ENCODE data around the gene ARL6IP4. TPM values are rescaled to one million over a fixed set of nuclear protein-coding genes. Genes with fewer than 3 reads are reported as not detected.

Gene ARL6IP4
- polyA plus RNA-seq, 4 donors, result 152 to 209 (median 170) TPM

GRCh38 chr12:122977655-122978392 lies 2.7 kb upstream of the ARL6IP4 start:
- DNase-seq (ENCODE audit: low read depth in 4 of 4, low spot score in 3 of 4), result no peak

- no peak for DNase-seq (ENCODE audit: low read depth in 4 of 4, low spot score in 3 of 4)
These were observed 1.9 kb upstream of the ARL6IP4 start for GRCh38 chr12:122978507-122978955.

GRCh38 chr12:122979001-122979907 lies 1.2 kb upstream of the ARL6IP4 start:
- DNase-seq (ENCODE audit: low read depth in 4 of 4, low spot score in 3 of 4), result no peak

DNA sequence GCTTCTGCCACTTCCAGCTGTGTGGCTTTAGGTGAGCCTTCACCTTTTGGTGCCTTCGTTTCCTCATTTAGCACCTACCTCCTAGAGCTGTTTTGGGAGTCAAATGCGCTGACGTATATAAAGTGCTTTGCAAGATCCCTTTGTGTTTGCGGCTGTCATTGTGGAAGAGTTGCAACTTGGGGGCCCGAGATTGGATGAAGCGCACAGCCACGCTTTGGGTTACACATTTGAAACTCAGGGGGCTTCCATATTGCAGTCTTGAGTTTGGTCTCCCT lies 636 bp upstream of the ARL6IP4 start:
- no peak for DNase-seq (ENCODE audit: low read depth in 4 of 4, low spot score in 3 of 4)

DNA sequence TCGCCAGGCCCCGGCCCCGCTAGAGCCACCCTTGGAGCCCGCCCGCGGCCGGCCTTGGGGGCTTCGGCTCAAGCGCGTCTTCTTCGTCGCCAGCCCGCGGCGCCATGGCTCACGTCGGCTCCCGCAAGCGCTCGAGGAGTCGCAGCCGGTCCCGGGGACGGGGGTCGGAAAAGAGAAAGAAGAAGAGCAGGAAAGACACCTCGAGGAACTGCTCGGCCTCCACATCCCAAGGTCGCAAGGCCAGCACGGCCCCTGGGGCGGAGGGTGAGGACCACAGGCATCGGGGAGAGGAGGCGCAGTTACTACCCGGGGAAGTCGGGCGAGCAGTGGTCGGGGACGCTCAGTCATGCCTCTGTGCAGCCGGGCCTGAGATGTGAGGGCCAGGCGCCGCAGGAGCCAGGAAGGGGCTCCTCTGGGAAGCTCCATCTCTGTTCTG lies 573 bp downstream of the ARL6IP4 start:
- no peak for DNase-seq (ENCODE audit: low read depth in 4 of 4, low spot score in 3 of 4)

DNA sequence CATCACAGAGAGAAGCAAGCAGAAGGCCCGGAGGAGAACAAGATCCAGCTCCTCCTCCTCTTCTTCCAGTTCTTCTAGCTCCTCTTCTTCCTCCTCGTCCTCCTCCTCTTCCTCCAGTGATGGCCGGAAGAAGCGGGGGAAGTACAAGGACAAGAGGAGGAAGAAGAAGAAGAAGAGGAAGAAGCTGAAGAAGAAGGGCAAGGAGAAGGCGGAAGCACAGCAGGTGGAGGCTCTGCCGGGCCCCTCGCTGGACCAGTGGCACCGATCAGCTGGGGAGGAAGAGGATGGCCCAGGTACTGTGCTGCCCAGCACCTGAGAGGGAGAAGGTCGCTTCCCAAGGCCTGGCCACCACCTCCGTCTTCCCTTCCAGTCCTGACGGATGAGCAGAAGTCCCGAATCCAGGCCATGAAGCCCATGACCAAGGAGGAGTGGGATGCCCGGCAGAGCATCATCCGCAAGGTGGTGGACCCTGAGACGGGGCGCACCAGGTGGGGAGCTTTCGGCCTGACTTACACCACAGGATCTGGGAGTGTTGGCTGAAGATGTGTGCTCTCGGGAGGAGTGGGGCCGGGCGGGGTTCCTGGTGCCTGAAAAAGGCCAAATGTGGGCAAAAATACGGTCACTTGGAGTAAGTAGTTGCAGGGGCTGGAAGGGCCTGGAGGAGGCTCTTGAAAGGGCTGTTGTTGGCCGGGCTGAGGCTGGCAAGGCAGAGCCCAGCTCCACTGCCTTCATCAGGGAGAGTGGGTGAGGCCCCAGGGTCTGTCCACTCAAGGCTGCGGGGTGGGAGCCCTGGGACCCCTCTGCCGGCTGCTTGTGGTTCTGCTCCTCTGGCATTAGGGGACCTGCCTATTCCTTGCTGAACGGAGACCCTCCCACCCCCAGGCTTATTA lies 1.4 kb downstream of the ARL6IP4 start:
- no peak for DNase-seq (ENCODE audit: low read depth in 4 of 4, low spot score in 3 of 4)

- DNase-seq (ENCODE audit: low read depth in 4 of 4, low spot score in 3 of 4), result no peak
These were observed 2.0 kb downstream of the ARL6IP4 start for GRCh38 chr12:122982477-122982815.

GRCh38 chr12:122982963-122983788 lies 2.7 kb downstream of the ARL6IP4 start:
- DNase-seq (ENCODE audit: low read depth in 4 of 4, low spot score in 3 of 4), result no peak

GRCh38 chr12:122983789-122984515 lies 3.5 kb downstream of the ARL6IP4 start:
- DNase-seq (ENCODE audit: low read depth in 4 of 4, low spot score in 3 of 4), result no peak

DNA sequence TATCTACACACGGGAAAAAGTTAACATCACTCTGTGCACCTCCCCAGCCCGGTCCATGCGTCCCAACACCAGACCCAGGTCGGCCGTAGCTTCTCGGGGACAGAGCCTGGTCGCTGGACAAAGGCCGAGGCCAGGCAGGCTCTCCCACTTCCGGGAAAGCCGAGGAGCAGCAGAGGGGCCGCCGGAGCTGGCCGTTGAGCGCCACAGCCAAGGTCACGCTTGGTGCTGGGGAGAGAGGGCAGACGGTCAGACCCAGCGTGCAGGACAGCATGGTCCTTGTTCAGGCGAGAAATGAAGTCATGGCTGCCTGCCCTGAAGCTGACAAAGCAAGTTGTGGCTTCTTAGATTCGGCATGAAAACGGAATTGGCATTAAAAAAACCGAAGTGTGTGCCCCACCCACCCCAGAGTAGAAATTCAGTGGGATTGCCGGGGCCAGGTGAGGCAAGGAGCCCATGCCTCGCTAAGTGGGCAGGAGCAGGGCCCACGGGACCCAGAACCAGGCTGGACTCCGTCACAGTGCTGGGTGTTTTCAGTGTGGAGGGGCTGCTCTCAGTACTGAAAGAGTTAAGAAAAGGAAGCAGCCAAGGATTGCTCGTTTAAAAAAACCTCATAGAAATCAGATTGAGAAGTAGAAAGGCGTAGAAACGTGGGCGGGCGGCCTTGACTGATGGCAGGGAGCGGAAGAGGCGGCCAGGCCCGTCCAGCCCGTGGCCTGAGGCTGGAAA lies 4.3 kb downstream of the ARL6IP4 start:
- no peak for DNase-seq (ENCODE audit: low read depth in 4 of 4, low spot score in 3 of 4)

- no peak for DNase-seq (ENCODE audit: low read depth in 4 of 4, low spot score in 3 of 4)
These were observed 5.1 kb downstream of the ARL6IP4 start for GRCh38 chr12:122985338-122986257.

DNA sequence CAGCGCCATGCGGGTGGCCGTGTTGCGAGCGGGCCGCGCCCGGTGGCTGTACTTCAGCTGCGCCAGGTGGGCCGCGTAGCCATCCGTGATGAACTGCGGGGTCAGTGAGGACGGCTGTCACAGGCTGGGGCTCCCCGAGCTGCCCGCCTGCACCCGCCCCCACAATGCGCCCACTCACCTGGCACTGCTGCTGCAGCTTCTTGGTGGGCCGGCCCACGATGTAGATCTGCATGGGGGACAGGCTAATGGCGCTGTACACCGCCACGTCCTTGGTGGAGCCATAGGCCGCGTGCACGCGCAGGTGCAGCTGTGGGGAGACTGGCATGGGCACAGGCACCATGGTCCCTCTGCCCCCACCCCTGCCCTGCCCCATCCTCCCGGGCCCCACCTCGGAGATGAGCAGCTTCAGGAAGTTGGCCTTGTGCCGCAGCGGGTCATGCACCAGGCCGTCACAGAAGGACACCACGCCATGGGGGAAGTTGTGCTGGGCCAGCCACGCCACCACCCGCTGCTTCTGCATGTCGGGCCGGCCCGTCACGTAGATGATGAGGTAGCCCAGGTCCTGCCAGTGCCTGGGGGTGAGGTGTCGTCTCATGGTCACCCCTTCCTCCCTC lies 5.9 kb downstream of the ARL6IP4 start:
- no peak for DNase-seq (ENCODE audit: low read depth in 4 of 4, low spot score in 3 of 4)

GRCh38 chr12:122987086-122987951 lies 6.8 kb downstream of the ARL6IP4 start:
- DNase-seq (ENCODE audit: low read depth in 4 of 4, low spot score in 3 of 4), result no peak

GRCh38 chr12:122988036-122988435 lies 7.6 kb downstream of the ARL6IP4 start:
- DNase-seq (ENCODE audit: low read depth in 4 of 4, low spot score in 3 of 4), result no peak

DNA sequence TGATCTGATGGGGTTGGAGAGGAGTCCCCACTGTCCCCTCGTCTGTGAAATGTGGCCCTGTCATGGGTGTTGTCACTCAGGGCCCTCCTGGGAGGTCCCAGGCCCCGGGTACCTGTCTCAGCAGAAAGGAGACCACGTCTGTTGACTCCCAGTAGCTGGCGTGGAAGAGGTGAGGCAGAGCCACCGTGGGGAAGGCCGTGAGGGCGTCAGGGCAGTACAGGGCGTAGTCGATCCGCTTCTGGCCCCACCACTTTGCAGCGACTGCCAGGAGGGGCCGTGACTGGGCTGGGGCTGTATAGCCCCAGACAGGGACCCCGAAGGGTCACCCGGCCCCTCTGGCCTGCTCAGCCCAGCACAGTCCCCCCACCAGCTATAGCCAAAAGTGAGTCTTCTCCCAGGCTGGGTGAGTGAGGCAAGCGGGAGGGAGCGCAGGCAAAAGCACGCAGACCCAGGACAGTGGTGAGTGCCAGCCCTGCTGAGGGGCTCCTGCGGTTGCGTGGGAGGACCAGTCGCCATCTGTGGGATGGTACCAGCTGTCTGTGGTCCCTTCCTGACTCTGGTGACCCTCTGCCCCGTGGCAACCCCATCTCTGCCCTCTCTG lies 8.2 kb downstream of the ARL6IP4 start:
- no peak for DNase-seq (ENCODE audit: low read depth in 4 of 4, low spot score in 3 of 4)

- DNase-seq (ENCODE audit: low read depth in 4 of 4, low spot score in 3 of 4), result no peak
These were observed 8.9 kb downstream of the ARL6IP4 start for GRCh38 chr12:122989225-122989839.

Measured in right renal pelvis (tissue), 4 donors.